Stimulated activated CD4-positive, alpha-beta T cell treated with anti-CD3 and anti-CD28 coated beads, Interleukin-2, amount 100 ng/mL, for 48 hours (primary cell): ENCODE data around the gene TCTN3.
"Not testable (repeated sequence)": the region's sequence is repeated elsewhere in the genome, so short reads cannot be mapped to it uniquely, and the experiment has no call there.

Experiments
- DNase-seq, 2 donors: peaks; one replicate each; pipeline ENCODE4 v3.0.0-alpha.2; 2020

Gene TCTN3, protein sequence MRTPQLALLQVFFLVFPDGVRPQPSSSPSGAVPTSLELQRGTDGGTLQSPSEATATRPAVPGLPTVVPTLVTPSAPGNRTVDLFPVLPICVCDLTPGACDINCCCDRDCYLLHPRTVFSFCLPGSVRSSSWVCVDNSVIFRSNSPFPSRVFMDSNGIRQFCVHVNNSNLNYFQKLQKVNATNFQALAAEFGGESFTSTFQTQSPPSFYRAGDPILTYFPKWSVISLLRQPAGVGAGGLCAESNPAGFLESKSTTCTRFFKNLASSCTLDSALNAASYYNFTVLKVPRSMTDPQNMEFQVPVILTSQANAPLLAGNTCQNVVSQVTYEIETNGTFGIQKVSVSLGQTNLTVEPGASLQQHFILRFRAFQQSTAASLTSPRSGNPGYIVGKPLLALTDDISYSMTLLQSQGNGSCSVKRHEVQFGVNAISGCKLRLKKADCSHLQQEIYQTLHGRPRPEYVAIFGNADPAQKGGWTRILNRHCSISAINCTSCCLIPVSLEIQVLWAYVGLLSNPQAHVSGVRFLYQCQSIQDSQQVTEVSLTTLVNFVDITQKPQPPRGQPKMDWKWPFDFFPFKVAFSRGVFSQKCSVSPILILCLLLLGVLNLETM

GRCh38 chr10:95693668-95694534 is at the start of gene TCTN3:
TSS of gene TCTN3 (minus strand) at chr10:95693927. CDS start at chr10:95693899, 28 bp downstream.
- DNase-seq, result peak; percentile 95 to 96

- DNase-seq, result no peak
Measured at GRCh38 chr10:95742962-95743535, 49.3 kb upstream of the TCTN3 start.

DNA sequence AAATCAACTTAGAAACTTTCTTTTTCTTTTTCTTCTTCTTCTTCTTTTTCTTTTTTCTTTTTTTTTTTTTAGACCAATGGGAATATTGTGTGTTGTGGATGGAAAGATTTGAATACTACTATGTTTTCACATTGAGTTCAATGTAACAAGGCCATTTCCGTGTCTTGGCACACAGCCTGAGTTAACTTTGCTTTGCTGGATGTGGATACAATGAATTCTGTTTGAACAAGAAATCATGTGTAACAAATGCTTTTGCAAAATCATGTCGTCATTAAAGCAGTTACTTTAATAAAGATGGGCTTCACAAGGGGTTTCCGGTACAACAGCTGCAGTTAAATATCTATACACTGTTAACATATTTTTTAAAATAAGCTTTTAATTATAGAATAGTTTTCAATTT is 48.8 kb upstream of the TCTN3 start:
- no peak for DNase-seq

DNA sequence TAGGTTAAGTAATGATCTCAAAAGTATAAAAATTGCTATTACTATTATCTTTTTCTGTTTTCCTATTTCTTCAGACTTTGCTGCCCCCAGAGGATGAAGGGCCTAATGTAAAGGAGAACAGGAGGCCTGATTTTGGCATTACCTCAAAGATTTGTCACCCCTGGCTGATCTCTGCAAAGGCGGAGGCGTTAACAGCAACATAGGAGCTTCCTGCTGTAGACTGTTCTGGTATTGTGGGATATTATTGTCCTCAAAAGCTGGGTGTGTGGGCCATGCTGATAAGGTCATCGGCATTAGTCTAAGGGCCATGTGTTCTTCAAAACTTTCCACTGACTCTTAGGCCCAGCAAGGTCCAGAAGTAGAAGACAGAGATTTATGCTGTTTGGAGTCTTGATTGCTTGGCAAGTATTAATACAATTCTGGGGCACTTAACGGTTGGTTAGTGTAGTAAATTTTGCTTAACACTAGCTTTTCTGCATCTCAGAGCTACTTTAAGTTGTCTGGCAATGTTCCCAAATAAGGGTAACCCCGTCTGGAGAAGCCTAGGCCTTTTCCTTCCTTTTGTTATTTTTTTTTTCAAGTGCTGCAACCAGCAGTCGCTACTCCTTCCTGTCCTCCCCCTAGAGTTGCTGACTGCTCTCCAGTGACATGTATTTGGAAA is 48.2 kb upstream of the TCTN3 start:
- DNase-seq, result no peak

GRCh38 chr10:95739056-95739455 is 45.3 kb upstream of the TCTN3 start:
- no peak for DNase-seq

DNA sequence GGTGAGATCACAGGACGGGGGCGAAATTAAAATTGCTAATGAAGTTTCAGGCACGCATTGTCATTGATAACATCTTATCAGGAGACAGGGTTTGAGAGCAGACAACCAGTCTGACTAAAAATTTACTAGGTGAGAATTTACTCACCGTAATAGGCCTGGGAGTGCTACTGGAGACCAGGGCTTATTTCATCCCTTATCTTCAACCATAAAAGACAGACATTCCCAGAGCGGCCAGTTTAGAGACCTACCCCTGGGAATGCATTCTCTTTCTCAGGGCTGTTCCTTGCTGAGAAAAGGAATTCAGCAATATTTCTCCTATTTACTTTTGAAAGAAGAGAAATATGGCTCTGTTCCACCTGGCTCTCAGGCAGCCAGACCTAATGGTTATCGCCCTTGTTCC is 39.2 kb upstream of the TCTN3 start:
- DNase-seq, result not testable (repeated sequence)

DNA sequence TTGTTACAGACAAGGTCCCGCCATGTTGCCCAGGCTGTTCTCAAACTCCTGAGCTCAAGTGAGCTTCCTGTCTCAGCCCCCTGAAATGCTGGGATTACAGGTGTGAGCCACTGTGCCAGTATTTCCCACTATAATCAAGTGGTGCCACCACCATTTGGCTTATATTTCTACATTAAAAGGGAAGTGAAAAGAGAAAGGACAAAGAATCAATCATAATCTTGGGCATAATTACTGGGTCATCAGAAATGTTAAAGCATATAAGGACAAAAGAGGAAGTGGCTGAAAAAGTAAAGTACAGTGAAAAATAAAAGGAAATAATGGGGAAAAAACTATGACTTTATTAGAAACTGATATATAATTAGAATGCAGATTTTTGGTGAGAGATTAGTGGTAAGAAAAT is 36.5 kb upstream of the TCTN3 start:
- no peak for DNase-seq

DNA sequence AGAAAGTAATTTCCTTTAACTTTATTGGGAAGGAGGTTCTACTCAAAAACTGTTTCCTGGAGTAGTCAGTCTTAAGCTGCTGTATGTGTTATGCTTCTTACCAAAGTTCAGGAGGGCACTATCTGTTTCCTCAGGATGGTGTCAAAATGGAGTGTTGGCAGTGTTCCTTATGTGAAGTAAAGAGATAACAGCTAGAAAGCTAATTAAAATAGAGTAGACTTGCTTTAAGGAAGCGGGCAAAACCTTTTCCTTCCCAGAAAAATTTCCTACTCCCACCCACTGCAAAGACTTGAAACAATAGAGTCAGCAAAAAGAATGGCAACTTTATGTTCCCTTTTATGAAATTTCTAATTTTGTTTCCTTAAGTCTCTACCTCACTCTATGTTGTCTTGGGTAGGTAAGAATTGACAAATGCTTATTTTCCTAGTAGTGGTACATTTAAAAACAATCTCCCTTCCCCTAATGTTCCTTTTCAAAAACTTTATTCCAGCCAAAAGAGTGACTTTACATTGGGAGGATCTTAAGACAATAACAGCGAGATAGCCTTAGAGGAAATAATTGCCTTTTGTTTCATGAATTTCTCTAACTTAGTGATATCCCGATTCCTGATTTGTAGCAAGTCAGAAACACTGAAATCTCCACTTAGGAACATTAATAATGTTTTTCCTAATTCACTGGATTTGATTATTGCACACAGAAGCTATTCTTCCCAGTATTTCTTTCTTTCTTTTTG is 35.8 kb upstream of the TCTN3 start:
- no peak for DNase-seq

GRCh38 chr10:95728526-95728925 is 34.8 kb upstream of the TCTN3 start:
- no peak for DNase-seq

- not testable (repeated sequence) for DNase-seq
Measured at GRCh38 chr10:95722496-95722895, 28.8 kb upstream of the TCTN3 start.

- not testable (repeated sequence) for DNase-seq
Measured at GRCh38 chr10:95720745-95721144, 27.0 kb upstream of the TCTN3 start.

GRCh38 chr10:95716866-95717265 is 23.1 kb upstream of the TCTN3 start:
- no peak for DNase-seq

- no peak for DNase-seq
Measured at GRCh38 chr10:95716466-95716865, 22.7 kb upstream of the TCTN3 start.

DNA sequence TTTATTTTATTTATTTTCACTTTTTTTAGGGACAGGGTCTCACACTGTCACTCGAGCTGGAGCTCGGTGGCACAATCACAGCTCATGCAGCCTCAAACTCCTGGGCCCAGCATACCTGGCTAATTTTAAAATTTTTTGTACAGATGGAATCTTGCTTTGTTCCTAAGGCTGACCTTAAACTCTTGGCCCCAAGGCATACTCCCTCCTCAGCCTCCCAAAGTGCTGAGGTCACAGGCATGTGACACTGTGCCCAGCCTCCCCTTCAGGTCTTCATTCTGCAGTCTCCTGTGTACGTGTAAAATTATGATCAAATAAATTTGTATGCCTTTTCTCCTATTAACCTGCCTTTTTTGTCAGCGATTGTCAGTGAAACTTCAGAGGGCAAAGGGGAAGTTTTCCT is 17.8 kb upstream of the TCTN3 start:
- DNase-seq, result no peak

GRCh38 chr10:95706990-95707389 is 13.3 kb upstream of the TCTN3 start:
- DNase-seq, result no peak

DNA sequence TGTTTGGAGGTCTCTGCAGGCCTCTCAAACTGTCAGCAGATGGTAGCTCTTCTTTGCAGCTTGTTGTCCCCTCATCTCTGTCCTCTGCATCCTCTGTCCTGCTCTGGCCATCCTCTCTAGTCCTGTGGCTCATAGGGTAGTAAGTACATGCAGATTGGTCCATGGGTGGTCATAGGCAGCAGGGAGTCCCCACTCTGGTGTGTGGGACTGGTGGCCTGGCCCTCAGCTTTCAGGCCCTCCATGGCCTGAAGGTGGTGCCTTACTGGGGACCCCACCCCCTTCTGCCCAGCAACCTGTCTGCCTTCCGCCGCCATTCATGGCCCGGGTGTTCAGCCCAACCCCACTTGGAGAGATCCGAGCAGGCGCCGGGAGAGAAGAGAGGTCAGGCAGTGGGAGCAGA is 12.8 kb upstream of the TCTN3 start:
- no peak for DNase-seq

- no peak for DNase-seq
Measured at GRCh38 chr10:95698415-95698814, 4.7 kb upstream of the TCTN3 start.

DNA sequence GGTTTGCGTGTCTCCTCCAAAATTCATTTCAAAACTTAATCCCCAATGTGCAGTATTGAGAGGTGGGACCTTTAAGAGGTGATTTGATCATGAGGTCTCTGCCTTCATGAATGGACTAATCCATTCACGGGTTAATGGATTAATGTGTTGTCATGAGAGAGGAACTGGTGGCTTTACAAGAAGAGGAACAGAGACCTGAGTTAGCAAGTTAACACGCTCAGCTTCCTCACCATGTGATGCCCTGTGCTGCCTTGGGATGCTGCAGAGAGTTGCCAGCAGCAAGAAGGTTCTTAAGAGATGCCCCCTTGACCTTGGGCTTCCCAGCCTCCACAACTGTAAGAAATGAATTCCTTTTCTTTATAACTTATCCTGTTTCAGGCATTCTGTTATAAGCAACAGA is 3.7 kb upstream of the TCTN3 start:
- DNase-seq, result no peak

- no peak for DNase-seq
Measured at GRCh38 chr10:95694665-95695064, 938 bp upstream of the TCTN3 start.

DNA sequence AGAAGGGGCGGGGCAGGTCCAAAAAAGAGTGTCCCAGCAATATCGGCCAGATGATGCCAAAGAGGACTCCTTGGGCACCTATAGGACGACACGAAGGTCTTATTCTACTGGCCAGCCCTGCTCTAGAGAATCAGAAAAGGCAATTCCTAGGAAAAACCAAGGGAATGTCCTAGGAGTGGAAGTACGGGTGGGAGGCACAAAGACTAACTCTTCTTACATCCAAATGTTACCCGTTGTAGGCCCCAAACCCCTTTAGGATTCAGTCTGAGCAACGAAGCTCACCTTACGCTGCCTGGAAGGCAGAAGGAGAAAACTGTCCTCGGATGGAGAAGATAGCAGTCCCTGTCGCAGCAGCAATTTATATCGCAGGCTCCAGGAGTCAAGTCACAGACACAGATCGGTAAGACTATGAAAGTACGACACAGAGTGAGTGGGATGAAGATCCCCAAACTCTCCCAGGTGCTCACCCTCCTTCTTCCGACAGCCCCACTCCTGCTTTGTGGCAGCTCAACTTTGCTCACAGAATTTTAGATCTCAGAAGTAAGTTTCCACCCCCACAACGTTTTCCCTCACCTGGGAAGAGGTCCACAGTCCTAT is 558 bp downstream of the TCTN3 start:
- DNase-seq, result no peak

DNA sequence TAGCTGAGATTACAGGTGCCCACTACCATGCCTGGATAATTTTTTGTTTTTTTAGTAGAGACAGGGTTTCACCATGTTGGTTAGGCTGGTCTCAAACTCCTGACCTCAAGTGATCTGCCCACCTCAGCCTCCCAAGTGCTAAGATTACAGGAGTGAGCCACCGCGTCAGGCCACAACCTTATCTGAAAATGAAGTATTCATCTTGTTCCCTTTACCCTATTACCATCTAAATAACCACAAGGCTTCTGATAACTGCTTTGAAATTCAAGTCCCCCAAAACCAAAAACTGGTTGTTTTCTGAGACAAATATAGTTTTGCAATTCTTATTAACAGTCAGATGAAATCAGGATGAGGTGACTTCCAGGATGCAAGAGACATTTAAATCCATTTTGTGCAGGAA is 2.4 kb downstream of the TCTN3 start:
- DNase-seq, result no peak

- no peak for DNase-seq
Measured at GRCh38 chr10:95688648-95689047, 5.1 kb downstream of the TCTN3 start.
